Natural killer cell (primary cell): ENCODE results near the gene LY6G6F. TPM values are rescaled to one million over a fixed set of nuclear protein-coding genes. Genes with fewer than 3 reads are reported as not detected.

Source experiments
- ATAC-seq, 3 donors: fragments of 150-1000 bp in 2 of 3; fragments of 200-7000 bp in 1 of 3; cut with Tn5 transposase; 1 replicate in 1 of 3; 2 replicates in 2 of 3; pipeline ENCODE4 v1.10.0; 2021; ENCODE audit warnings: mild to moderate bottlenecking in 2 of 3, moderate library complexity in 2 of 3
- DNase-seq, 2 donors: peaks; one replicate each; pipeline versions ENCODE4 v3.0.0 to v3.0.0-alpha.2; 2013 to 2021; ENCODE audit warnings: mixed read lengths in 1 of 2
- H3K27ac ChIP-seq: one replicate; pipeline ENCODE4 v1.5.1; 2013; ENCODE audit warnings: mild to moderate bottlenecking, low read length
- H3K27me3 ChIP-seq: one replicate; pipeline ENCODE4 v1.6.1; 2013; ENCODE audit warnings: low read length; ENCODE audit not compliant: control insufficient read depth, insufficient read depth
- H3K36me3 ChIP-seq: one replicate; pipeline ENCODE4 v1.6.1; 2013; ENCODE audit warnings: low read length; ENCODE audit not compliant: control insufficient read depth, insufficient read depth
- H3K4me1 ChIP-seq: one replicate; pipeline ENCODE4 v1.6.1; 2013; ENCODE audit warnings: low read length; ENCODE audit not compliant: control insufficient read depth, insufficient read depth
- H3K4me3 ChIP-seq: one replicate; pipeline ENCODE4 v1.5.1; 2013; ENCODE audit warnings: low read length
- H3K9me3 ChIP-seq: one replicate; pipeline ENCODE4 v1.6.1; 2013; ENCODE audit warnings: low read length; ENCODE audit not compliant: control insufficient read depth, insufficient read depth
- H3K27ac Mint-ChIP-seq, 2 donors: one replicate each; pipeline ENCODE4 v1.8.0; 2022; ENCODE audit warnings: mild to moderate bottlenecking in 2 of 2, mixed read lengths in 2 of 2, moderate library complexity in 1 of 2
- H3K27me3 Mint-ChIP-seq, 2 donors: one replicate each; pipeline ENCODE4 v1.8.0; 2022; ENCODE audit warnings: low read depth in 2 of 2, mixed read lengths in 2 of 2
- H3K36me3 Mint-ChIP-seq: one replicate; pipeline ENCODE4 v1.8.0; 2022; ENCODE audit warnings: mixed read lengths
- H3K4me1 Mint-ChIP-seq, 2 donors: one replicate each; pipeline ENCODE4 v1.8.0; 2022; ENCODE audit warnings: mixed read lengths in 2 of 2
- H3K4me3 Mint-ChIP-seq: one replicate; pipeline ENCODE4 v1.8.0; 2022; ENCODE audit warnings: mild to moderate bottlenecking, moderate library complexity, mixed read lengths
- H3K9me3 Mint-ChIP-seq, 2 donors: one replicate each; pipeline ENCODE4 v1.8.0; 2022; ENCODE audit warnings: mixed read lengths in 2 of 2
- CTCF ChIP-seq: fragments of 200-600 bp; IDR thresholded peaks from one replicate; pipeline ENCODE4 v1.8.0; 2022; ENCODE audit warnings: antibody characterized with exemption
- WGBS: methylation state at CpG from one replicate; pipeline ENCODE4 v1.1.7; 2013; ENCODE audit warnings: missing lambda C conversion rate; ENCODE audit not compliant: insufficient coverage; 5-methylcytosine and 5-hydroxymethylcytosine counted together
- intact Hi-C: fragments of 100-400 bp; cut with micrococcal nuclease; formaldehyde crosslinking; loops from one replicate; pipeline ENCODE4 v1.14.2; 2022
- total RNA-seq, 4 donors: library from RNA; stranded (reverse); fragments of 120-200 nt in 1 of 4; gene quantifications; one replicate each; pipeline versions ENCODE4 v1.2.3 to v1.2.4, GENCODE V29; 2013 to 2022

Gene LY6G6F
- total RNA-seq, 3 donors from 2014 or later (not counting 1 experiment from before 2014, with no cell fraction given) = 0.97 to 3.2 (median 1.4) TPM

GRCh38 chr6:31691564-31692108, 15.0 kb upstream of the LY6G6F start:
- H3K9me3 ChIP-seq = no peaks in the 10 kb centered on the region
- H3K36me3 ChIP-seq = peaks cover 81% of the 10 kb centered on the region
- H3K9me3 Mint-ChIP-seq = no peaks in the 10 kb centered on the region
- no peak overlapping the region for H3K4me3 ChIP-seq
- intact Hi-C loops = no loop called here
- peaks cover 0 to 7% of the 10 kb centered on the region in 2 donors for H3K4me1 Mint-ChIP-seq
- TF ChIP-seq CTCF = no peak
- no peaks in the 10 kb centered on the region for H3K36me3 Mint-ChIP-seq
- ATAC-seq (no peak), DNase-seq (no peak)
- H3K4me3 Mint-ChIP-seq = no peak overlapping the region
- H3K27ac ChIP-seq = no peak overlapping the region
- 97% methylated on average over 11 of the region's 12 CpGs for WGBS
- no peaks in the 10 kb centered on the region for H3K27me3 ChIP-seq
- no peaks in the 10 kb centered on the region for H3K4me1 ChIP-seq
- no peaks in the 10 kb centered on the region for H3K27me3 Mint-ChIP-seq
- no peak overlapping the region for H3K27ac Mint-ChIP-seq

GRCh38 chr6:31692353-31692752, 14.3 kb upstream of the LY6G6F start:
- Histone ChIP-seq H3K4me1 (no peaks in the 10 kb centered on the region), H3K27me3 (no peaks in the 10 kb centered on the region), H3K4me3 (no peak overlapping the region), H3K27ac (no peak overlapping the region), H3K9me3 (no peaks in the 10 kb centered on the region), H3K36me3 (peaks cover 80% of the 10 kb centered on the region)
- 98% methylated on average over 4 of the region's 4 CpGs for WGBS
- Mint-ChIP-seq H3K27ac (no peak overlapping the region), H3K36me3 (no peaks in the 10 kb centered on the region), H3K4me3 (no peak overlapping the region), H3K27me3 (no peaks in the 10 kb centered on the region), H3K9me3 (no peaks in the 10 kb centered on the region), H3K4me1 (peaks cover 0 to 13% of the 10 kb centered on the region in 2 donors)
- no peak for ATAC-seq
- DNase-seq = no peak
- no peak for TF ChIP-seq CTCF
- intact Hi-C loops = no loop called here

- Histone ChIP-seq H3K27ac (no peak overlapping the region), H3K4me1 (no peaks in the 10 kb centered on the region), H3K27me3 (no peaks in the 10 kb centered on the region), H3K36me3 (peaks cover 79% of the 10 kb centered on the region), H3K9me3 (no peaks in the 10 kb centered on the region), H3K4me3 (no peak overlapping the region)
- intact Hi-C loops = no loop called here
- Mint-ChIP-seq H3K9me3 (no peaks in the 10 kb centered on the region), H3K4me1 (peaks cover 0 to 16% of the 10 kb centered on the region in 2 donors), H3K4me3 (no peak overlapping the region), H3K27me3 (no peaks in the 10 kb centered on the region), H3K27ac (no peak overlapping the region), H3K36me3 (no peaks in the 10 kb centered on the region)
- TF ChIP-seq CTCF = no peak
- ATAC-seq = no peak
- no peak for DNase-seq
- 95% methylated on average over 9 of the region's 9 CpGs for WGBS
Measured at GRCh38 chr6:31692886-31693285, 13.8 kb upstream of the LY6G6F start.

- Mint-ChIP-seq H3K9me3 (no peaks in the 10 kb centered on the region), H3K27ac (no peak overlapping the region), H3K4me1 (peaks cover 0 to 15% of the 10 kb centered on the region in 2 donors), H3K4me3 (no peak overlapping the region), H3K36me3 (no peaks in the 10 kb centered on the region), H3K27me3 (no peaks in the 10 kb centered on the region)
- no peak for DNase-seq
- intact Hi-C loops = no loop called here
- peaks cover 73% of the 10 kb centered on the region for H3K36me3 ChIP-seq
- no peak for TF ChIP-seq CTCF
- no peak overlapping the region for H3K4me3 ChIP-seq
- H3K27ac ChIP-seq = no peak overlapping the region
- ATAC-seq = no peak
- no peaks in the 10 kb centered on the region for H3K4me1 ChIP-seq
- H3K27me3 ChIP-seq = no peaks in the 10 kb centered on the region
- WGBS = 87% methylated on average over 6 of the region's 6 CpGs
- H3K9me3 ChIP-seq = no peaks in the 10 kb centered on the region
Measured at GRCh38 chr6:31693535-31693934, 13.1 kb upstream of the LY6G6F start.
